ENCODE measurements around the gene CACNA1C.

The CACNA1C gene

GRCh38 chr12:2052826-2053678 lies at the start of gene CACNA1C:
Gene CACNA1C (plus strand): TSS chr12:2052987. CDS start chr12:2053563, 576 bp downstream.
- peak; percentile 82 for DNase-seq (ENCODE audit: low spot score)

DNA sequence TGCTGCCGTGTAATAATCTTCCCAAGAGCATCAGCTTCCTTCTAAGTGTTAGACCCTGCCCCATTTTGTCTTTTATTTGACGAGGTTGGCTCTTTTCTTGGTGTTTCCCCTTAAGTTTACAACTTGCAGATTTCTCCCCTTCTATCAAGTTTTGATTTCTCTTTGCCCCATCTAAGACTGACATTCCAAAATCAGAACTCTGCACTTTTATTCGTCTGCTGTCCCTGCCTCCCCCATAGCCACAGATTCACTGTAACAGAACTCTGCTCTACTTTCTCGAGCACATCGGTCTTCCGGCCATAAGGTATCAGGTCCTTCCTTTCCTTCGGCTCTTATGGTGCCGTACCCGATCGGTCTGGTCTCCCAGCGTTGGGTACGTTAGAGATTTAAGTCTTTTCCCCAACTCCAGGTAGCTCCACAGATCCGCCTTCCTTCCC lies 49.1 kb upstream of the CACNA1C start:
- DNase-seq (ENCODE audit: low spot score), result no peak

DNA sequence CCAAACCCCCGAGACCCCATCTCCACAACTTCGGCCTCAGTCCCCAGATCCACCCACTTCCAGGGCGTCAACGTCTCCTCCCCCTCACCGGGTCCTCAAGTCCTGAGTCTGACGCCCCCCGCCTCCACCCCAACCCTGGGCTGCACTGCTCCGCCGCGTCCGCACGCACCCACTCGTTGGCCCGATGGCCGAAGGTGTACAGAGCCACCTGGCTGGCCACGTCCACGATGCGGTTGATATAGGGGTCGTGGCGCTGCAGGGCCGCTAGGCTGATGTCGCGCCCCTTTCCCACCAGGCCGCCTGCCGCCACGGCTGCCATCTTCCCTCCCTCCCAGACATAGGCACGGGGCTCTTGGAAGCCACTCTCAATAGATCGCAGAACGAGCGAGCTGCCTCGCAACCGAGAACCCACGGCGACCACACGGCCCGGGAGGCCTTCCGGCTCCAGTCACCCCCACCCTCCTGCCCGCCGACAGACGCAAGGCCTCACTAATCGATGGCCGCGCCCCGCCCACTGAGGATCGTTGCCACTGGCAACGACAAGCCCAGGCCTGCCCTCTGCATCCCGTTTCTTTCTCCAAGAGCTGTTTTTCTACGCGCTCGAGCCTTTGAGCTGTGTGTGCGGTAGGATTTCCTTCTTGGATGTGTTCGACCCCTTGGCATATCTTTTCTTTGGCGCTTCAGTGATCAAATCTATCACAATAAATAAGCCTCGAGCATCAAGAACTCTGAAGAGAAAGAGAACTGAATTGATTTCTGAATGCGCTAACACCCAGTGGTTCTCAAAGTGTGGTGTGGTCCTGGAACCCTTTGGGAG lies 48.5 kb upstream of the CACNA1C start, which contains the start of gene DCP1B:
Gene DCP1B (minus strand): TSS at position 345 of the 817 bp plus-strand sequence. CDS start 26 bp downstream, at position 319.
- DNase-seq (ENCODE audit: low spot score), result peak; percentile 97

DNA sequence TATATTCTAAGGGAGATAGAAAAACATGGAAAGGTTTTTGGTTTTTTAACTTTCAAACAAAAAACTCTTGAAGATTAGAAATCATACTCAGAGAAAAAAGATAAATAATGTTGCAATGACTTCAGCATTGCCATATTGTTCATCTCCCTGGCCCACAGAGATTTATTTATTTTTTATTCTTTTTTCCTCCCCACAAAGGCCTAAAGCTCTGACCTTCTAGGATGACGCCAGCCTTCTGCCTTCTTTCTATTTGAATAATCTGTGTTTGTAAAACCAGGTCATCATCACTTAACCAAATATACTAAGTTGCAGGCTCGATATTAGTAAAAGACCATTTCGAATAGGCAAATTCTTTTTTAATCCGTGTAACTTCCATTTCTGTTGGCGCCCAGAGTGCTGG lies 44.1 kb upstream of the CACNA1C start:
- no peak for DNase-seq (ENCODE audit: low spot score)

GRCh38 chr12:2009623-2010022 lies 43.2 kb upstream of the CACNA1C start:
- no peak for DNase-seq (ENCODE audit: low spot score)

- no peak for DNase-seq (ENCODE audit: low spot score)
Measured at GRCh38 chr12:2011643-2012607, 40.9 kb upstream of the CACNA1C start.

- no peak for DNase-seq (ENCODE audit: low spot score)
Measured at GRCh38 chr12:2013086-2013485, 39.7 kb upstream of the CACNA1C start.

DNA sequence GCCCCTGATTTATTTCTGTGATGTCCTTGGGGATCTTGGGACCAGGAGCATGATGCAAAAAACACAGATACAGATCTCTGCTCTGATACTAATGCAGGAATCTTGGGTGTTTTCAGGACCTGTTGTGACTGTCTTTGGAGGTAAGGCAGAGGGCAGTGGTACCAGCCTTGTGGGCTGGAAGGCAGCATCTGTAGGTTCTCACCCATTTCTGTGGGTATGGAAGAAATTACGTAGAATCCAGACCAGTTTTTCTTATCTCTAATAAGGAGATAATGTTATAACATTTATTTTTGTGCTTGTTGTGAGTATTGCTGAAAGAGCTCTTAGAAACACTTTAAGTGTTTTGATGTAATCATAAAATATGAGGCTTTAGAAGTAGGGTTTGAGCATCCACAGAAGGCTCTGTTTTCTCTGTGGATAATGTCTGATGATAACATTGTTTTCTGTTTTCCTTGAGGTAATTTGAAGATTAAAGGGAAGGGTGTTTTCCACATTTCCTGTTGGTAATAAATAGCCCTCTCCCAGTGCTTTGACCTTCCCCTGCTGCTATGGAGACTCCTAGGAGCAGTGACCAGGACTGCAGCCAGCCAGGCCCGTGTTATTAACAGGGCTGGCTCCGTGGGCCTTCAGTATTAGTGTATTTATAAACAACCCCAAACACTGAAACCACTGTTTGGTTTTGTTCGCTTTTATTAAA lies 39.1 kb upstream of the CACNA1C start:
- no peak for DNase-seq (ENCODE audit: low spot score)

DNA sequence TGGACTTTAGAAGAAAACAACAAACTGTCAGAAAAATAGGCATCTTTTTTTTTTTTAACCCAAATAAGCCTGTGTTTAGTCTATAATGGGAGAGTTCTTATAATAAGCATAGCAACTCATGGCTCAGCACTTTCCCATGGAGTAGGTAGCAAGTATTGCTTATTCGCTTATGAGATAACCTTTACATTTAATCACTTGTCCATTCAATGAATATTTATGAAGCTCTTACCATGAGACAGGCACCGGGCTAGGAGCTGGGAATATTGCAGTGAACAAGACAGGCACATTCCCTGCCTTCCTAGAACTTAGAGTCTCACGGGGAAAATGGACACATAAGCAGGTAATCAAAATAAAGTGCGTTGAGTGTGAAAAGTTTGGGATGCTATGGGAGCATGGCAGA lies 38.6 kb upstream of the CACNA1C start:
- DNase-seq (ENCODE audit: low spot score), result no peak

DNA sequence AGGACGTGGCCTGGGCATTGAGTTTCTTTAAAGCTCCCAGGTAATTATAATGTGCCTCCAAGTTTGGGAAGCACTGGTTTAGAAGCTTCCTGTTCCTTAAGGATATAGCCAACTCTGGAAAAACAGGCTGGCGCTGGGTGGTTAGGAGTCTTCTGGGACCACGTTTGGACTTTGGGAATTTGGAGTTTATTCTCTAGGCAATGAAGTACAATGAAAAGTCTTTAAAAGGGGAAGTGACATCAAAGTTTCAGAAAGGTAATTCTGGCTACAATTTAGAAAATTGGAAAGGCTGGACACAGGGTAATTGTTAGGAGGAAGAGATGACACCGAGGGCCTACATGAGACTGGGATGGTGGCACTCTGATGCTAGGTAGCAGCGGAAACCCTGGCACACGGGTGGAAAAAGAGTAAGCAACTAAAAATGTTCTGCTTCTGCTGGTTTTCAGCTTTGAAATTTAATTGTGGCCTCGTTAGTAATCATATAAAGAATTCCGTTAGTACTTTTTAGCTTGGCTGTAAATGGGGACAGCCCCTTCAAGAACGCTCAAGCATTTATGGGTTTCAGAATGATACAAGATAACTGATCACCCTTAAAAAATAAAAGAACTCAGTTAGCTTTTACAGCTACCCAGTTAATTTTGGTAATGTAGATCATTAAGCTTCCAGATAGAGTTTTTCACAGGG lies 35.8 kb upstream of the CACNA1C start:
- DNase-seq (ENCODE audit: low spot score), result no peak

DNA sequence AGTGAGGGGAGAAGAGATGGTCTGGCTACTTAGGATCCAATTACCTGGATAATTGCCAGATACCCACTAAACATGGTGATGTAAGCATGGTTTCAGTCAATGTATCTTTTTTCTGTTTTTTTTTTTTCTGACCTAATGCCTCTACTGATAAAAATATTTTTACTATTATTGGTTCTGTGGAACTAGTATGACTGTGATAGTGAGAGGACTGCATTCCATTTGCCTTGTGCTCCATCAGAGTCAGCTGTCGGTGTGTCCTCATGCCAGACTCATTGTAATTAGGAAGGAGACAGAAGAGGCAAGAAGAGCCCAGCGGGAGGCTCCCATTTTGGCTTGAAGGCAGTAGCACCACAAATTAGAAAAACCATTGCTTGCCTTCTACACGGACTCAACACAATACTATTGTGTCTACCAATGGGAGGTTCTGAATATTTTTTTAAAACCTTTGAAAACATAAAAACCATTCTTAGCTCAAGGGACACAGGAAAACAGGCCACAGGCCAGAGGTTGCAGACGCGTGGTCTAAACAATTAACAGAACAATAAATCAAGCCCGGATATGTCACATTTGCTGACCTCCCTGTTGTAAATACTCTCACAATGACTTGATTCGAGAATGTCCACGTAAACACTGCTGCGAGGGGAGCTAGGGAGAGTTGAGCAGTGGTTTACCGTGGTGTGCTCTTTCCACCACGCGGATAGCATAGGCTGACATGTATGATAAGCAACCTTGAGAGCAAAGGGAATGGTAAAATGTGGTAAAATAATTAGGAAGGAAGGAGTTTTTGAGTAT lies 35.0 kb upstream of the CACNA1C start:
- no peak for DNase-seq (ENCODE audit: low spot score)

- DNase-seq (ENCODE audit: low spot score), result no peak
Measured at GRCh38 chr12:2018391-2018790, 34.4 kb upstream of the CACNA1C start.

GRCh38 chr12:2019126-2019525 lies 33.7 kb upstream of the CACNA1C start:
- no peak for DNase-seq (ENCODE audit: low spot score)

GRCh38 chr12:2020511-2020910 lies 32.3 kb upstream of the CACNA1C start:
- no peak for DNase-seq (ENCODE audit: low spot score)

GRCh38 chr12:2023365-2023764 lies 29.4 kb upstream of the CACNA1C start:
- no peak for DNase-seq (ENCODE audit: low spot score)

GRCh38 chr12:2027351-2027750 lies 25.4 kb upstream of the CACNA1C start:
- DNase-seq (ENCODE audit: low spot score), result no peak

DNA sequence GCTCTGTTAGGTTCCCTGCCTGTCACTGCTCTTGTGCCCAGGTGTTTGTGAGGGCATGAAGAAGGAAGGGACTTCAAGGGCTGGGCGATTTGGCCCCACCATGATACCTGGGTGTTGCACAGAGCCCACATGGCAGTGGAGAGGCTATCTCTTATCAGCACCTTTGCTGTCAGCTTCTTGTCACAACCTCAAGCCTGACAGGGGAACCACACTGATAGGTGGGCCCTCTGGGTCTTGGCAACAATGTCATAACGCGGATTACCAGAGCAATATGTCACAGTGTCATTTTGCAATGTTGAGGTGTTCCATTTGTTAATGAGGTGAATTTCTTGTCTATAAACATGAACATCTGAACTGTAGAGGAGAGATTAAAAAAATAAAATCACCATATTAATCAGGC lies 22.9 kb upstream of the CACNA1C start:
- DNase-seq (ENCODE audit: low spot score), result no peak

DNA sequence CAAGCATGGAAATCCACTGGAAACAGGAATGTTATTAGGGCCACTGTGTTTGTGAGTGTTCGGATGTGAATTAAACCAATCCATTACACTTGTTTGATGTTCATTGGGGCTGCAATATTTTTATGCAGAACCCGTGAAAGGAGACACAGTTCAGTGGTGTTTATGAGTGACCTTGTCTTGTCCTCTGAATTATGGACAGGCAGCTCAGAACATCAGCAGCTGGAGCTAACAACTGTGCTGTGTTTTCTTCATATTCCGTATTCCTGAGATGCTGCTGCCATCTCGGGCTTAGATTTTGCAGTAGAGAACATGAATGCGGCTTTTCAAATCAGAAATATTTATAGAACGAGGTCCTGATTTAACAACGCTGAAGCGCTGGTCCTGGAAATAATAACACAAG lies 20.3 kb upstream of the CACNA1C start:
- DNase-seq (ENCODE audit: low spot score), result no peak

- DNase-seq (ENCODE audit: low spot score), result peak; percentile 94
Measured at GRCh38 chr12:2034633-2035430, 18.0 kb upstream of the CACNA1C start.
